MM.1S (cell line): ENCODE results near the gene GCLC.

Source experiments
- EZH2 ChIP-seq: fragments of 300-600 bp; sonication (generic); optimal IDR thresholded peaks from 2 replicates; pipeline ENCODE3; 2017; ENCODE audit warnings: low read depth, mild to moderate bottlenecking, antibody characterized with exemption, low read length, mixed read lengths
- EZH2phosphoT487 ChIP-seq: fragments of 300-600 bp; sonication (generic); IDR thresholded peaks from 2 replicates; pipeline ENCODE4 v1.6.1; 2018; ENCODE audit warnings: antibody characterized with exemption, low read length
- TF ChIP-seq, protein P1 (sequence below): fragments of 300-600 bp; sonication (generic); IDR thresholded peaks from 2 replicates; pipeline ENCODE4 v1.5.1; 2016; ENCODE audit warnings: antibody characterized with exemption, low read length, mixed read lengths

DNA sequence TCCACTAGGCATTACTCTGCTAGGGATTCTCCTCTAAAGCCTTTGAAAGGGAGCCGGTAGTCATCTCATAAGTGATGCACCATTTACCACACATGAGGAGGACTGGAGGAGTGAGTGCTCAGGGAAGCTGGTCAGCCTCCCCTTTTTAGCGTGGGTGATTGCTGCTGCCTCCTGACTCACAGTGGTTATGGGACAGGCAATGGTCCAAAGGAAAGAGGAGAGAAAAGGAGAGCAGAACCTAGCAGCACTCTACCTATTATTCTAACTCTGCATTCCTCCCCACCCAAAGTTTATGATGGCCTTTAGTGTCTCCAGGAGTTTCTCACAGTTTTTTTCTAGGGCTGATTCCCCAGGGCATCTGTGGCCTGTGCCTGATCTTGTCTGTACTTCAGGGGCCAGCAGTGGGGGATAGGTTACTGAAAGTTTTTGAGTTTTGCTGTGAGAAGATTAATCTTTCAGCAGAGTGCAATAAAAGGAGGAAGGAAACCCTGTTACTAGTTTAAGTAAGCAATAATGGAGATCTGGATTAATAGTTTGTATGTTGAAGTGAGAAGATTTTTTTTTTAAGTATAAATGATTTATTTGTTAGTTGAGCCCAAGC lies 36.4 kb upstream of the GCLC start:
- TF ChIP-seq, protein P1, sequence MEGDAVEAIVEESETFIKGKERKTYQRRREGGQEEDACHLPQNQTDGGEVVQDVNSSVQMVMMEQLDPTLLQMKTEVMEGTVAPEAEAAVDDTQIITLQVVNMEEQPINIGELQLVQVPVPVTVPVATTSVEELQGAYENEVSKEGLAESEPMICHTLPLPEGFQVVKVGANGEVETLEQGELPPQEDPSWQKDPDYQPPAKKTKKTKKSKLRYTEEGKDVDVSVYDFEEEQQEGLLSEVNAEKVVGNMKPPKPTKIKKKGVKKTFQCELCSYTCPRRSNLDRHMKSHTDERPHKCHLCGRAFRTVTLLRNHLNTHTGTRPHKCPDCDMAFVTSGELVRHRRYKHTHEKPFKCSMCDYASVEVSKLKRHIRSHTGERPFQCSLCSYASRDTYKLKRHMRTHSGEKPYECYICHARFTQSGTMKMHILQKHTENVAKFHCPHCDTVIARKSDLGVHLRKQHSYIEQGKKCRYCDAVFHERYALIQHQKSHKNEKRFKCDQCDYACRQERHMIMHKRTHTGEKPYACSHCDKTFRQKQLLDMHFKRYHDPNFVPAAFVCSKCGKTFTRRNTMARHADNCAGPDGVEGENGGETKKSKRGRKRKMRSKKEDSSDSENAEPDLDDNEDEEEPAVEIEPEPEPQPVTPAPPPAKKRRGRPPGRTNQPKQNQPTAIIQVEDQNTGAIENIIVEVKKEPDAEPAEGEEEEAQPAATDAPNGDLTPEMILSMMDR: no peak
- TF ChIP-seq EZH2 (no peak), EZH2phosphoT487 (no peak)
